KBM-7 (cell line): ENCODE measurements around the gene UNC5C.

Experiments
- DNase-seq: peaks from one replicate; pipeline ENCODE4 v3.0.0-alpha.2; 2015
- in situ Hi-C: fragments of 300-500 bp; cut with MboI; formaldehyde crosslinking; loops from 2 replicates; pipeline ENCODE4 v1.14.3; 2020; ENCODE audit warnings: low sequenced_read_pairs, low pct_unique_long_range_greater_than_20kb, mixed read lengths

The UNC5C gene

DNA sequence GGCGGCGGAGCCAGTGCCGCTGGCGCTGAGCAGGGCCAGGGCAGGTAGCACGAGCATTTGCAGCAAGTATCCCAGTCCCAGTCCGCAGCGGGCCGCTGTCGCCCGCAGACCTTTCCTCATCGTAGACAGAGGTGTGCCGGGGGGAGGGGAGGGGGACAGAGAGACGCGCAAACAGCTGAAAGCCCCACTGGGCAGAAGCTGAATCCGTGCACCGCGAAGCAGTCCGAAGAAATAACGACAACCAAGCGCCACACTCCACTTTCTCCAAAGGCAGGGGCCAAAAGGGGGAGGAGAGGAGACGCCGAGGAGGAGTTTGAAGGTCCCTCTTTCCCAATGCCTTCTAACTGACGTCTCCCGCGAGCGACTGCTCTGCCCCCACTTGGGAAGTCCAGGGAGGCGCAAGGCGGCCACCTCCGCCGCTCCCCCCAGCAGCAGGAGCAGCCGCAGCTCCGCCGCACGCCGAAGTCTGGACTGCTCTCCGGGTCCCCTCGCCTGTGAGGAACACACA is at the start of gene UNC5C:
Gene UNC5C, minus strand, starts transcription at position 236 of the 508 bp plus-strand sequence.
- in situ Hi-C loops, result no loop called here
- DNase-seq, result no peak

DNA sequence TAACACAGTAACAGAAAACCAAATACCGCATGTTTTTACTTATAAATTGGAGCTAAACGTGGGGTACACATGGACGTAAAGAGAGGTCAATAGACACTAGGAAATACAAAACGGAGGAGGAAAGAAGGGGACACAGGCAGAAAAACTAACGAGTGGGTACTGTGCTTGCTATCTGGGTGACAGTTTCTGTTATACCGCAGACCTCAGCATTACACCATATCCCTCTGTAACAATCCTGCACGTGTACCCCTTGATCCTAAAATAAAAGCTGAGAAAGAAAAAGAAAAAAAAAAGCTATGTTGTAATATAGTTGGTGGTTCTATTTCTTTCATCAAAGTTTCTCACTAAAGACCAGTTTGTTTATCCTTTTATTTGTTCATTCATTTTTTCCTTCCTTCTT is 47.9 kb upstream of the UNC5C start:
- no peak for DNase-seq

GRCh38 chr4:95594629-95595028 is 45.9 kb upstream of the UNC5C start:
- DNase-seq, result no peak
- in situ Hi-C loops, result no loop called here

More for the DNA sequence above, 47.9 kb upstream of the UNC5C start:
- in situ Hi-C loops, result no loop called here

DNA sequence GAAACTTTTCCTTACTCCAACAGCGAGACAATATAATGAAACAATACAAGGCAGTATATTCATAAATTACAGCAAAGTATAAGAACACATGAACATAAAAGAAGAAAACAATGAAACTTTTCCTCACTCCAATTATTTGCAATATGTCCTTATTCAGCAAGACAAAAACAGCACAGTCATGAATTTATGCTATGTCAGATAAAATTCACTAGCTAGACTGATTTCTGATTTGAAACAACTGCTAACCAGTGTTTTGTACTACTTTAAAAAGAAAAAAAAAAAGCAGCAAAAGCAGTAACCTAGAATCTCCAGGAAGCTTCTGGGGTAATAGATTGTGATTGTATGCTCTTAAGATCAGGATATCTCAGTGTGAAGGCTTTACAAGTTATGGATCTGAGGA is 45.2 kb upstream of the UNC5C start:
- no peak for DNase-seq
- in situ Hi-C loops, result no loop called here

- DNase-seq, result no peak
- in situ Hi-C loops, result no loop called here
Observed at GRCh38 chr4:95591278-95591677, 42.5 kb upstream of the UNC5C start.

DNA sequence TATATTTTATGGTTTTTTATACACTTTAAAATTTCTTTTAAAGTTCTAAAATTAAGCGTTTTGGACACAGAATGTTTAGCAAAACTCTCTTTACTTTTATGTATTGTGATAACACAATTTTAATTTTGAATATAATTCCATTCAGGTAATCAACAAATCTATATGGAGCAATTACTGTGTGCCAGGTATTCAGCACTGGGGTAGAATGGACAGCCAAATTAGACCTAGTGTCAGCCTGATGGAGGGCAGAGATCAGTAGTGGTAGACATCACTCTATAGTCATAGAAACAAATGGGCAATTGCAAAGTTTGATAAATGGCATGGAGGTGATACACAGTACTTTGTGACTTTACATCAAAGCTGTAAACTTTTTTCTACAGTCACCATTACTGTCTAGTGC is 41.8 kb upstream of the UNC5C start:
- DNase-seq, result no peak
- in situ Hi-C loops, result no loop called here

DNA sequence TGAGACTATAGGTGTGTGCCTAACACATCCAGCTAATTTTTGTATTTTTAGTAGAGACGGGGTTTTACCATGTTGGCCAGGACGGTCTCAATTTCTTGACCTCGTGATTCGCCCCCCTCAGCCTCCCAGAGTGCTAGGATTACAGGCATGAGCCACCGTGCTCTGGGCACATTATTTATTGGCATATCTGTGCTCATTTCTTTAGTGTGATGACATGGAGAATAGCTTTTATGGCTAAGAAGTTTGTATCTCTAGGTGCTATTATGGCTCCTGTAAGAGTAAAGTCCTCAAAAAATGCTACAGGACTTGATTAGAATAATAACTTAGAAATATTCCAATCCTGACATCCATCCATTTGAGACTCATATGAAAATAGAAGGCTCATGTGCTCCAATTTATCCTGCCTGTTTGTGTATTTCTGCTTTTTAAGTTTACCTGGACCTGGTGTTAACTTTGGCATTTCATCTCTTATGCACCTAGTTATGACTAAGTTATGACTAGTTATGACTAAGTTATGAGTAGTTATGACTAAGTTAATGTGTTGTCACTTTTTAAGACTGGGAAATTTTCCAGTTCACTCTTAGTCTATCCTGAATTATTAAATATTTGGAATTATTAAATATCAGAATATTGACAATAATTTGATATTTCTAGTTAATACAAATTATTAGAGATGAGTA is 36.4 kb upstream of the UNC5C start:
- no peak for DNase-seq
- in situ Hi-C loops, result no loop called here

DNA sequence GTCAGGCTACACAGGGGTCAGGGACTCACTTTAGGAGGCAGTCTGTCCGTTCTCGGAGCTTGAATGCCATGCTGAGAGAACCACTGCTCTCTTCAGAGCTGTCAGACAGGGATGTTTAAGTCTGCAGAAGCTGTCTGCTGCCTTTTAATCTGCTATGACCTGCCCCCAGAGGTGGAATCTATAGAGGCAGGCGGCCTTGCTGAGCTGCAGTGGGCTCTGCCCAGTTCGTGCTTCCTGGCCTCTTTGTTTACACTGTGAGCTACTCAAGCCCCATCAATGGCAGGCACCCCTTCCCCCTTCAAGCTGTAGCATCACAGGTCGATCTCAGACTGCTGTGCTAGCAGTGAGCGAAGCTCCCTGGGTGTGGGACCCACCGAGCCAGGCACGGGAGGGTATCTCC is 31.5 kb upstream of the UNC5C start:
- DNase-seq, result no peak
- in situ Hi-C loops, result no loop called here

DNA sequence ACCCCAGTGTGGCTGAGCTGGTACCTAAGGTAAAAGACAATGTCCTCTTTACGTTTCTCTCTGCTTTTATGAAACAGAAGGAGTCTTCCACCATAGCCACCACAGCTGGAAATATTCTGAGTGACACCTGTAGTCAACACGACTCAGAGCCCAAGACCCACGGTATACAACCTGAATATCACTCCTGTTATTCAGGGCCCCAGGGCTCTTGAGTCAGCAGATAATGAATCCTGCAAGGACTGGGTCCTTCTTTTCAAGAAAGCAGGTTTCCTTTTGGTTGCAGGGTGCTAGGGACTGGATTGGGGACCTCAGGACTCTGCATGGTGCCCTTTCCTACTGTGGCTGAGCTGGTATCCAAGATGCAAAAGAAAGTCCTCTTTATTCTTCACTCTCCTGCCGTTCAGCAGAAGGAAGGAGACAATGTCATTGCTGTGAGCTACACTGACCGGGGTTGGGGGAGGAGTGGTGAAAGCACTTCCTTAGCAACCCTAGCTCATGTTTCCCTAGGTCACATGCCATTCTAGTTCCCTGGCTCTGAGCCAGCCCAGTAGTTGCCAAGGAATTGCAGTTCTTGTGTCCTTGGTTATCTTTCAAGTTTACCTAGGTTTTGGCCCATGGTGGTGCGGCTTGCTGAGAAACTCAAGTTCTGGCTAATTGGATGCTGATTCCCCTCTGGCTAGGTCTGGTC is 23.7 kb upstream of the UNC5C start:
- peak; percentile 11 for DNase-seq

DNA sequence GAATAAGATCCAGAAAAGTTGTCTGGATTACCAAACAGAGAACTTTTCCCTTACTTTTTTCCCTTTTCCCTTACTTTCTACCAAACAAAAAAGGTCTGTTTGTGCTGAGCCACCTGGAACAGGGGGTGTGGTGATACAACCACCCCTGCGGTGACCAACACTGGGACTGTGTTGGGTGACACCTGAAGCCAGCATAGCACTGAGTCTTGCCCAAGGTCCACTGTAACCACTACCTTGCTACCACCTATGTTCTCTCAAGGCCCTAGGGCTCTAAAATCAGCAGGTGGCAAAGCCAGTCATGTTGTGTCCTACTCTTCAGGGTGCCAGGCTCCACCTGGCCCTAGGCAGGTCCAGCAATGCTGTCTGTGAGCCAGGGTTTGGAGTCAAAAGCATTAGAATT is 22.8 kb upstream of the UNC5C start:
- no peak for DNase-seq
- in situ Hi-C loops, result no loop called here

More for the DNA sequence above, 23.7 kb upstream of the UNC5C start:
- in situ Hi-C loops, result no loop called here

GRCh38 chr4:95563638-95564337 is 15.0 kb upstream of the UNC5C start:
- no peak for DNase-seq
- in situ Hi-C loops, result no loop called here

DNA sequence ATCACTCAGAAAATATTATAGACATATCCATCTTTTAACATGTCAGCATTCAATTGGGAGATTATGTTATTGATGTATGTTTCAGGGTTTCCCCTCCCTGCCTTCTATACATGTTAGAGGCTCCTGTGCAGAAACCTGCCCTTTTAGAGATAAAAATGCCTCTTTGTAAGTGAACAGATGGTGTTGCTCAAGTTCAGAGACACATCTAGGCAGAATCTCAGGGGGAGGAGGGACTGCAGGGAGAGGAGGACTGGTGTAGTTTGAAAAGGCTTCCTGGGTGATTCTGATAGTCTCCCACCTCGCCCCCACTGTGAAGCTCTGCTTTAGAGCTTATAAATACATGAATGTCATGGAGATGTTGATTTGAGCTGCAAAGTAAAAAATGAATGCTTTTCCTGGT is 12.0 kb upstream of the UNC5C start:
- in situ Hi-C loops, result no loop called here
- no peak for DNase-seq

GRCh38 chr4:95556207-95556859 is 7.6 kb upstream of the UNC5C start:
- in situ Hi-C loops, result no loop called here
- DNase-seq, result no peak

DNA sequence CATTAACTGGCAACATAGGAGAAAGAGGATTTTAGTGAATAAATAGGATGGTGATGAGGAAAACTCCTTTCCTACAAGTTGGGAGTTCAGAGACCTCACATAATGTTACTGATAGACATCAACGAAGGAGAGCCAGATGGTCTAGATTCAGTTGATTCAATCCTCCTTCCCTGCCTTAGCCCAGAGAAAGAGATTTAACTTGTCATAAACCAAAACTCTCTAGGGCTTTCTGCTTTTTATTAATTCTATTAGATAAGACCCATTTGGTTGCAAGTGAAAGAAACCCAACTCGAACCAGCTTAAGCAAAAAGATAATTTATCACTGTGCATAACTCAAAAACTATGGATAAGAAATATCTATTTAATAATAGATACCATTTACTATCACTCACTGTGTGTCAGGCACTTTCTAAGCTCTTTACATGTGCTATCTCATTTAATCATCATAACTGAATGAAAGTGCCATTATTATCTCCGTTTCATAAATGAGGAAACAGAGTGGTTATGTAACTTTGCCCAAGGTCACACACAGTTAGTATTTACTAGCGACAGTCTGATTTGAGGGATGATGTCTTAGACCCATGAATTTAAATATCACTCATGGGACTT is 4.3 kb upstream of the UNC5C start:
- no peak for DNase-seq

DNA sequence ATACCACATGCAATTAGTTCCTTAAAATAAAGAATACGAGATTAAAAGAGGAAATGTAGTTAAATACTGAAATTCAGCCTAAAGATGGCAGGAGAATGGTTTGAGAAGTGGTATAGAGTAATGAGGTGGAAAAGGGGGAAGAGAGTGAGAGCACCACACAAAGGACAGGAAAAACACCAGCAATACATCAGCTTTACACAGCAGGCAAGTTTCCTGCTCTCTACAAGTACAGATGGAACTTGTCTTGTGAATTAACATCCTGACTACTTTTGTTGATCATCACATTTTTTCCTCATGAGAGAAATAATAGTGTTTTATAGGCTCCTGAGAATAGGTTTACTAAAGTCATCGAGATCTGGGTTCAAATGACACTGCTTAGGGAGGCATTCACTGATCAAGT is 2.9 kb upstream of the UNC5C start:
- DNase-seq, result no peak
- in situ Hi-C loops, result no loop called here

More for the DNA sequence above, 4.3 kb upstream of the UNC5C start:
- in situ Hi-C loops, result no loop called here

DNA sequence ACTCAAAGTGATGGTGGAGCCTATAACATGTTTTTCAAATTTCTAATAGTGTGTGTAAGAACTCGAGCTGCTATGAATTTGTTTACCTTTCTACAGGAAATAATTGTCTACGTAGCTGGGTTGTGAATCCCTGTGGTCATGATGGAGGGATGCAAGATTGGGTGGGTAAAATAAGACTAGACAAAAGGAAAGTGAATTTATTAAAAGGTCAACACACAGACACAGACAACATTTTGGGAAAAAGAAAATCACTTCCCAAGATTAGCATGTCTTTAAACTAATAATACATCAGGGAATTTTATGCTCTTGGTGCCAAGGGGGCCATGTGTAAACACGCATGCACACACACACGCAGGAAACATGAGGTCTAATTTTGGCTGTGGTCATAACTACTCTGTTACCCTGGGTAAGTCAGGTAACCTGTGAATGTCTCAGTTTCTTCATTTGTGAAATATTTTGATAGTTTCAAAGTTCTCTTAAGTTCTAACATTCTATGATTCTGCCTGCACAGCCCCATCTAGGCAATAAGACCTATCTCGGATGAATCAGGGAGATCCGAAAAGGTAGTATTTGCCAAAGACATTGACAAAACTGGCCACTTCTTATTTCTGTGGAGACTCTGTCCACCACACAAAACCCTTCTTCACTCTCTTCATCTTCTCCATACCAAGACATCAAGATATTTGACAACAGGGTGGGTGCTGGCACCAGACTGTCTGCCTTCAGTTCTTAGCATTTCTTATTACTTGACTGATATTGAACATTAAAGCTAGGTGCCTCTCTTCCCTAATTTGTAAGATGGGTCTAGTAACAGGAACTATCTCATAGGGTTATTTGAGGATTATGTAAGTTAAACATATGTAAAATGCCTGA is 1.6 kb upstream of the UNC5C start:
- in situ Hi-C loops, result no loop called here
- DNase-seq, result no peak

- no peak for DNase-seq
Observed at GRCh38 chr4:95549246-95550114, 707 bp upstream of the UNC5C start.

More at GRCh38 chr4:95549246-95550114, 707 bp upstream of the UNC5C start:
- in situ Hi-C loops, result no loop called here
